Naive thymus-derived CD4-positive, alpha-beta T cell (primary cell): ENCODE results near the gene DAPK1. TPM values are rescaled to one million over a fixed set of nuclear protein-coding genes. Genes with fewer than 3 reads are reported as not detected.
A peak's percentile ranks its signal among the peaks of the same experiment; 100 is the strongest.

ENCODE experiments used
- ATAC-seq: fragments of 150-1000 bp; cut with Tn5 transposase; 2 replicates; pipeline ENCODE4 v1.10.0; 2021; ENCODE audit warnings: mild to moderate bottlenecking, moderate library complexity
- CTCF ChIA-PET: fragments of 350-600 bp; sonication (Branson Sonifier 250); formaldehyde crosslinking; loops from one replicate; lab custom pipeline; 2021; ENCODE audit warnings: antibody characterized with exemption; lab: Charles Lee
- POLR2A ChIA-PET: fragments of 350-600 bp; sonication (Branson Sonifier 250); formaldehyde crosslinking; loops from one replicate; lab custom pipeline; 2021; ENCODE audit warnings: antibody characterized with exemption, inconsistent platforms; lab: Charles Lee
- DNase-seq, 9 donors: peaks; one replicate each; pipeline versions ENCODE4 v3.0.0 to v3.0.0-alpha.2; 2020 to 2022; ENCODE audit warnings: mixed read lengths in 1 of 9
- H3K27ac ChIP-seq: one replicate; pipeline ENCODE4 v1.7.0; 2013; ENCODE audit warnings: mild to moderate bottlenecking, low read depth, low read length, moderate library complexity
- H3K27me3 ChIP-seq, 2 donors: one replicate each; pipeline ENCODE4 v1.7.0; 2013; ENCODE audit warnings: low read length in 2 of 2, mild to moderate bottlenecking in 2 of 2, moderate library complexity in 2 of 2; ENCODE audit not compliant: control insufficient read depth in 2 of 2, insufficient read depth in 2 of 2
- H3K36me3 ChIP-seq, 3 experiments: 1 replicate in 2 of 3; 2 replicates in 1 of 3; pipeline ENCODE4 v1.7.0; 2013; ENCODE audit warnings: low read length in 3 of 3, mild to moderate bottlenecking in 3 of 3, moderate library complexity in 1 of 3; ENCODE audit not compliant: insufficient read depth in 3 of 3, control insufficient read depth in 2 of 3
- H3K4me1 ChIP-seq, 2 donors: one replicate each; pipeline ENCODE4 v1.7.0; 2013; ENCODE audit warnings: low read length in 2 of 2, mild to moderate bottlenecking in 2 of 2, moderate library complexity in 1 of 2; ENCODE audit not compliant: control insufficient read depth in 2 of 2, insufficient read depth in 2 of 2
- H3K4me3 ChIP-seq: 2 replicates; pipeline ENCODE4 v1.7.0; 2013; ENCODE audit warnings: mild to moderate bottlenecking, low read length
- H3K9me3 ChIP-seq, 3 experiments: 1 replicate in 2 of 3; 2 replicates in 1 of 3; pipeline ENCODE4 v1.7.0; 2013; ENCODE audit warnings: low read length in 3 of 3; ENCODE audit not compliant: control insufficient read depth in 2 of 3
- H3K27ac Mint-ChIP-seq, 9 donors: one replicate each; pipeline ENCODE4 v1.8.0; 2020 to 2022; ENCODE audit warnings: mixed read lengths in 9 of 9, mild to moderate bottlenecking in 8 of 9, moderate library complexity in 5 of 9, inconsistent platforms in 2 of 9
- H3K27me3 Mint-ChIP-seq, 5 donors: one replicate each; pipeline ENCODE4 v1.8.0; 2021 to 2022; ENCODE audit warnings: mixed read lengths in 5 of 5, mild to moderate bottlenecking in 1 of 5
- H3K36me3 Mint-ChIP-seq, 5 donors: one replicate each; pipeline ENCODE4 v1.8.0; 2020 to 2022; ENCODE audit warnings: mixed read lengths in 5 of 5, mild to moderate bottlenecking in 3 of 5, inconsistent platforms in 1 of 5
- H3K4me1 Mint-ChIP-seq, 7 donors: one replicate each; pipeline ENCODE4 v1.8.0; 2020 to 2022; ENCODE audit warnings: mixed read lengths in 7 of 7, mild to moderate bottlenecking in 3 of 7, inconsistent platforms in 1 of 7
- H3K4me3 Mint-ChIP-seq, 10 donors: one replicate each; pipeline ENCODE4 v1.8.0; 2020 to 2022; ENCODE audit warnings: mild to moderate bottlenecking in 10 of 10, mixed read lengths in 10 of 10, moderate library complexity in 6 of 10, inconsistent platforms in 2 of 10
- H3K9me3 Mint-ChIP-seq, 11 donors: one replicate each; pipeline ENCODE4 v1.8.0; 2020 to 2022; ENCODE audit warnings: mixed read lengths in 11 of 11, mild to moderate bottlenecking in 4 of 11, inconsistent platforms in 1 of 11, moderate library complexity in 1 of 11
- intact Hi-C, 2 donors: fragments of 100-400 bp; cut with micrococcal nuclease; formaldehyde crosslinking; loops; one replicate each; pipeline ENCODE4 v1.15.1; 2023
- polyA plus RNA-seq, 2 donors: library from polyadenylated mRNA; unstranded; fragments of 300-500 nt; fragmentation: Illumina TruSeq; gene quantifications; one replicate each; pipeline ENCODE4 v1.2.3, GENCODE V29; 2021
- total RNA-seq, 6 experiments: library from RNA in 5 of 6; stranded (reverse) in 5 of 6; gene quantifications; 1 replicate in 5 of 6; 2 replicates in 1 of 6; pipeline ENCODE4 v1.2.3 and lab custom pipeline; 2021 to 2026

DAPK1 gene
- total and polyA plus RNA-seq, 7 experiments from 2014 or later: 0.20 to 44.8 (median 1.9) TPM

GRCh38 chr9:87699835-87700234, 202.2 kb downstream of the DAPK1 start:
- H3K4me1 Mint-ChIP-seq: peaks cover 0 to 12% (median 4%) of the 10 kb centered on the region in 7 donors
- peaks cover 0 to 20% (median 0%) of the 10 kb centered on the region in 5 donors for H3K27me3 Mint-ChIP-seq
- ATAC-seq (no peak), DNase-seq (no peak)
- H3K27me3 ChIP-seq: no peaks in the 10 kb centered on the region
- no peak overlapping the region for H3K4me3 Mint-ChIP-seq
- intact Hi-C loops: no loop called here
- no peak overlapping the region for H3K27ac ChIP-seq
- H3K36me3 ChIP-seq: no peaks in the 10 kb centered on the region
- ChIA-PET POLR2A (no interaction called here), CTCF (no interaction called here)
- no peak overlapping the region for H3K27ac Mint-ChIP-seq
- peaks cover 0 to 9% (median 0%) of the 10 kb centered on the region in 5 donors for H3K36me3 Mint-ChIP-seq
- H3K4me1 ChIP-seq: no peaks in the 10 kb centered on the region
- H3K9me3 Mint-ChIP-seq: peaks cover 0 to 1% (median 0%) of the 10 kb centered on the region in 11 donors
- H3K4me3 ChIP-seq: no peak overlapping the region
- no peaks in the 10 kb centered on the region for H3K9me3 ChIP-seq

GRCh38 chr9:87701491-87701890, 203.8 kb downstream of the DAPK1 start:
- Mint-ChIP-seq H3K36me3 (no peaks in the 10 kb centered on the region), H3K27ac (no peak overlapping the region), H3K27me3 (peaks cover 0 to 27% (median 0%) of the 10 kb centered on the region in 5 donors), H3K9me3 (no peaks in the 10 kb centered on the region), H3K4me1 (peaks cover 0 to 17% (median 4%) of the 10 kb centered on the region in 7 donors), H3K4me3 (no peak overlapping the region)
- no peak overlapping the region for H3K27ac ChIP-seq
- no peaks in the 10 kb centered on the region for H3K4me1 ChIP-seq
- ATAC-seq (no peak), DNase-seq (no peak)
- ChIA-PET POLR2A (no interaction called here), CTCF (no interaction called here)
- no peaks in the 10 kb centered on the region for H3K27me3 ChIP-seq
- no peaks in the 10 kb centered on the region for H3K36me3 ChIP-seq
- intact Hi-C loops: no loop called here
- H3K4me3 ChIP-seq: no peak overlapping the region
- H3K9me3 ChIP-seq: no peaks in the 10 kb centered on the region

- H3K4me3 Mint-ChIP-seq: no peak overlapping the region
- intact Hi-C loops: no loop called here
- ChIA-PET POLR2A (no interaction called here), CTCF (no interaction called here)
- no peak overlapping the region for H3K27ac ChIP-seq
- no peaks in the 10 kb centered on the region for H3K27me3 ChIP-seq
- DNase-seq (no peak), ATAC-seq (no peak)
- no peaks in the 10 kb centered on the region for H3K36me3 Mint-ChIP-seq
- H3K36me3 ChIP-seq: no peaks in the 10 kb centered on the region
- H3K4me1 Mint-ChIP-seq: peaks cover 0 to 17% (median 4%) of the 10 kb centered on the region in 7 donors
- no peaks in the 10 kb centered on the region for H3K4me1 ChIP-seq
- peak overlapping the region in 3 of 9 donors; percentile 9 to 62 (median 25) for H3K27ac Mint-ChIP-seq
- no peaks in the 10 kb centered on the region for H3K9me3 Mint-ChIP-seq
- peaks cover 0 to 27% (median 0%) of the 10 kb centered on the region in 5 donors for H3K27me3 Mint-ChIP-seq
- H3K4me3 ChIP-seq: no peak overlapping the region
- H3K9me3 ChIP-seq: no peaks in the 10 kb centered on the region
Observed at GRCh38 chr9:87701931-87702421, 204.3 kb downstream of the DAPK1 start.

GRCh38 chr9:87702921-87703320, 205.3 kb downstream of the DAPK1 start:
- H3K27ac Mint-ChIP-seq: no peak overlapping the region
- no peaks in the 10 kb centered on the region for H3K9me3 Mint-ChIP-seq
- H3K36me3 Mint-ChIP-seq: peaks cover 0 to 3% (median 0%) of the 10 kb centered on the region in 5 donors
- H3K27me3 ChIP-seq: no peaks in the 10 kb centered on the region
- no peak overlapping the region for H3K4me3 Mint-ChIP-seq
- H3K4me3 ChIP-seq: no peak overlapping the region
- ChIA-PET POLR2A (no interaction called here), CTCF (no interaction called here)
- H3K27me3 Mint-ChIP-seq: peaks cover 0 to 34% (median 0%) of the 10 kb centered on the region in 5 donors
- H3K9me3 ChIP-seq: no peaks in the 10 kb centered on the region
- no peak for ATAC-seq
- peaks cover 7 to 24% (median 12%) of the 10 kb centered on the region in 7 donors for H3K4me1 Mint-ChIP-seq
- no peaks in the 10 kb centered on the region for H3K36me3 ChIP-seq
- intact Hi-C loops: no loop called here
- H3K27ac ChIP-seq: no peak overlapping the region
- DNase-seq: no peak
- H3K4me1 ChIP-seq: peaks cover 0 to 3% of the 10 kb centered on the region in 2 donors

- POLR2A ChIA-PET: no interaction called here
- Mint-ChIP-seq H3K9me3 (no peaks in the 10 kb centered on the region), H3K36me3 (peaks cover 0 to 3% (median 0%) of the 10 kb centered on the region in 5 donors), H3K4me1 (peaks cover 13 to 31% (median 16%) of the 10 kb centered on the region in 7 donors), H3K4me3 (no peak overlapping the region), H3K27me3 (peaks cover 0 to 37% (median 0%) of the 10 kb centered on the region in 5 donors), H3K27ac (peak overlapping the region in 1 of 9 donors; percentile 47)
- Histone ChIP-seq H3K36me3 (no peaks in the 10 kb centered on the region), H3K4me1 (peaks cover 0 to 10% of the 10 kb centered on the region in 2 donors), H3K27me3 (no peaks in the 10 kb centered on the region), H3K9me3 (no peaks in the 10 kb centered on the region), H3K4me3 (no peak overlapping the region), H3K27ac (no peak overlapping the region)
- intact Hi-C loops: no loop called here
- CTCF ChIA-PET: no interaction called here
- DNase-seq: no peak
- ATAC-seq: no peak
Observed at GRCh38 chr9:87703636-87704276, 206.1 kb downstream of the DAPK1 start.

GRCh38 chr9:87704342-87704741, 206.7 kb downstream of the DAPK1 start:
- CTCF ChIA-PET: no interaction called here
- Mint-ChIP-seq H3K27ac (peak overlapping the region in 2 of 9 donors; percentile 10 to 42), H3K4me3 (no peak overlapping the region), H3K36me3 (peaks cover 0 to 3% (median 0%) of the 10 kb centered on the region in 5 donors), H3K4me1 (peaks cover 19 to 37% (median 22%) of the 10 kb centered on the region in 7 donors), H3K27me3 (peaks cover 0 to 37% (median 0%) of the 10 kb centered on the region in 5 donors), H3K9me3 (no peaks in the 10 kb centered on the region)
- H3K27me3 ChIP-seq: no peaks in the 10 kb centered on the region
- H3K9me3 ChIP-seq: no peaks in the 10 kb centered on the region
- intact Hi-C loops: no loop called here
- ATAC-seq (no peak), DNase-seq (no peak)
- H3K4me3 ChIP-seq: no peak overlapping the region
- peaks cover 0 to 16% of the 10 kb centered on the region in 2 donors for H3K4me1 ChIP-seq
- H3K36me3 ChIP-seq: no peaks in the 10 kb centered on the region
- POLR2A ChIA-PET: no interaction called here
- H3K27ac ChIP-seq: no peak overlapping the region
